ENCODE data around the gene MEX3D. TPM values are rescaled to one million over a fixed set of nuclear protein-coding genes. Genes with fewer than 3 reads are reported as not detected.
A peak's percentile ranks its signal among the peaks of the same experiment; 100 is the strongest.
"Not testable (repeated sequence)": the region's sequence is repeated elsewhere in the genome, so short reads cannot be mapped to it uniquely, and the experiment has no call there.

MEX3D gene
- total RNA-seq, 1 donor from 2014 or later, result 50.3 TPM

DNA sequence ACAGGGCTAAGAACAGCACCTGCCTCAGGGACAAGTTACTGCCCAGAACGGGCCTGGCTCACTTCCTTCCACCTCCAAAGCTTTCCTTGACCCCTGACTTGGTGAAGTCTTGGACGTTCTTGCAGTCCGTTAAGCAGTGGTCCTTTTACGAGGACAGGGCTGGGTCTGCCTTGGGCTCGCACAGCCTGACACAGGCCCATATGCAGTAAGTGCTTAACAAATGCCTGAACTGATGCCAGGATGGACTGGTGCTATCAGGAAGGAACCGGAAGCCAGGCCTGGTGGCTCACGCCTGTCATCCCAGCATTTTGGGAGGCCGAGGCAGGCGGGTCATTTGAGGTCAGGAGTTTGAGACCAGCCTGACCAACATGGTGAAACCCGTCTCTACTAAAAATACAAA lies 46.1 kb downstream of the MEX3D start:
- DNase-seq (ENCODE audit: low spot score), result no peak

GRCh38 chr19:1521636-1522035 lies 46.5 kb downstream of the MEX3D start:
- DNase-seq (ENCODE audit: low spot score), result peak; percentile 59

DNA sequence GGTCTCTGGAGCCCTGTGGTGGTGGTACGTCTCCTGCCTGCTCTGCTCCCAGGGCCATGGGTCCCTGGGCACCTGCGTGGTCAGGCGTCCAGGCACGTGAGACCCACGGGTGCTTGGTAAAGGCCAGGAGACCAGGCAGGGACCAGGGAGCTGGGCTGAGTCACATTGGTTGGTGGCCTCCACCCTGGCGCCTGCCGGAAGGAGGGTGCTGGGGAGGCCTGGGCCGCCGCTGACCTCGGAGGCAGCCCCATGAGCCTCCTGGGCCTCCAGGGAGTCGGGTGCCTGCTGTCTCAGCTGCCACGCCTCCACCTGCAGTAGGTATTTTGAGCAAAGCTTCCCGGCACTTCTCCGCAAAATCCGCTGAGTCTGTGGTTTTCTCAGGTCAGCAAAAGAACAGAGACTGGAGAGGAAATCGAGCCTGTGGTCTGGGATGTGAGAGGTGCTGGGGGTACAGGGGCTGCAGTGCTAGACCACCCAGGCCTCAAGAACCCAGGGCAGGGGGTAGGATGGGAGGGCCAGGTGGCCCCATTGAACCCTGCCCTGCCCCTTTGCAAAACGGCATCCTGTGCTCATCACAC lies 47.8 kb downstream of the MEX3D start:
- DNase-seq (ENCODE audit: low spot score), result no peak

- DNase-seq (ENCODE audit: low spot score), result not testable (repeated sequence)
These were observed 48.3 kb downstream of the MEX3D start for GRCh38 chr19:1519802-1520201.

DNA sequence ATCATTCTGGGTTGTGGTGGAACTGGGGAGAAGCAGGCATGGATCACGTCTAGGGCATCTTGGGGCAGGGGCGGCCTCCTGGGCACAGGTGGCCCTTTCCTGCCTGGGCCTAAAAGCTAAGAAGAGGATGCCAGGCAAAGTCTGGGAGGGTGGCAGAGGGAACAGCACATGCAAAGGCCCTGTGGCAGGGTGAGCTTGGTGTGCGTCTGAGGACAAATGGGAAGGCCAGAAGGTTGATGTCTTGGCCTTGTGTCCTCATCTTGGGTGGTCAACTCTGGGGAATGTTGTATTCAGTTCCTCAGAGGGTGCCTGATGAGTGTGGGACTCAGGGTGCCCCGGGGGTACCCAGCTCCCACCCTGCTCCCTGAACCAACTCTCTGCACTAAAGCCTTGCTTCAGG lies 49.7 kb downstream of the MEX3D start:
- DNase-seq (ENCODE audit: low spot score), result no peak

- no peak for DNase-seq (ENCODE audit: low spot score)
These were observed 51.8 kb downstream of the MEX3D start for GRCh38 chr19:1516395-1516753.

DNA sequence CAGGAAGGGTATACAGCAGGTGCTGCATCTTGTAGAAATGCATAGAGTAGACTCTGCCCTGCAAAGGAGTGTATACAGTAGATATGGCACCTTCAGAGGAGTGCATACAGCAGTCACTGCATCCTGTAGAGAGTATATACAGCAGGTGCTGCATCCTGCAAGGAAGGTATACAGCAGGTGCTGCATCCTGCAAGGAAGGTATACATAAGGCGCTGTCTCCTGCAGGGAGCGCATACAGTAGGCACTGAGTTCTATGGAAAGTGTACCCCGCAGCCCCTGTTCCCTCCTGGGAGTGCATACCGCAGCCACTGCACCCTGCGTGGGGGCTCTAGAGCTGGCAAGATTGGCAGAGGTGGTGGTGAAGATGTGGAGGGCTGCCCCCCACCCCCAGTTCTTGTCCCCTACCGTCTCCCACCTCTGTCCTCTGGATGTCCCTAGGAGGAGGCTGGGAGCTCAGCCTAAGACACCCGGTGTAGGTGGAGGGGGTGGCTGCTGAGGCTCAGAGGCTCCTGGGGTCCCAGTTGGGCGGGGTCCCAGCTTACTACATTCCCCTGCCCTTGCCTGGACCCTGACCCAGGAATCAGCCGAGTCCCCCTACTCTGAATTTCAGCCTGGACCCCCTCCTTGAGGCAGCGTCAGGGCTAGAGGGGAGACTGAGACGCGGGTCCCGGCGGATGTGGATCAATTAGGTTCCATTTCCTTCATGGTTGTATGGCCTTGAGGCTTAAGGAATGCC lies 53.0 kb downstream of the MEX3D start:
- DNase-seq (ENCODE audit: low spot score), result no peak

DNA sequence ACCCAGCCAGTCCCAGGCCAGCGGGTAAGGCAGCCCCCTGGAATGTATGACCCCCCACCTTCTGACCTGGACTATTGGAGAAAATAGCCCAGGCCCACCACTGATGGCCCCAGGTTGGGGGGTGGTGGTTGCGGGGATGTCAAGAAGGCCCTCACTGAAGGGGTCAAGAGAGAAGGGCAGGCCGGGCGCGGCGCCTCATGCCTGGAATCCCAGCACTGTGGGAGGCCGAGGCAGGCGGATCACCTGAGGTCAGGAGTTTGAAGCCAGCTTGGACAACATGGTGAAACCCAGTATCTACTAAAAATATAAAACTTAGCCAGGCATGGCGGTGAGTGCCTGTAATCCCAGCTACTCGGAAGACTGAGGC lies 53.8 kb downstream of the MEX3D start:
- DNase-seq (ENCODE audit: low spot score), result no peak

DNA sequence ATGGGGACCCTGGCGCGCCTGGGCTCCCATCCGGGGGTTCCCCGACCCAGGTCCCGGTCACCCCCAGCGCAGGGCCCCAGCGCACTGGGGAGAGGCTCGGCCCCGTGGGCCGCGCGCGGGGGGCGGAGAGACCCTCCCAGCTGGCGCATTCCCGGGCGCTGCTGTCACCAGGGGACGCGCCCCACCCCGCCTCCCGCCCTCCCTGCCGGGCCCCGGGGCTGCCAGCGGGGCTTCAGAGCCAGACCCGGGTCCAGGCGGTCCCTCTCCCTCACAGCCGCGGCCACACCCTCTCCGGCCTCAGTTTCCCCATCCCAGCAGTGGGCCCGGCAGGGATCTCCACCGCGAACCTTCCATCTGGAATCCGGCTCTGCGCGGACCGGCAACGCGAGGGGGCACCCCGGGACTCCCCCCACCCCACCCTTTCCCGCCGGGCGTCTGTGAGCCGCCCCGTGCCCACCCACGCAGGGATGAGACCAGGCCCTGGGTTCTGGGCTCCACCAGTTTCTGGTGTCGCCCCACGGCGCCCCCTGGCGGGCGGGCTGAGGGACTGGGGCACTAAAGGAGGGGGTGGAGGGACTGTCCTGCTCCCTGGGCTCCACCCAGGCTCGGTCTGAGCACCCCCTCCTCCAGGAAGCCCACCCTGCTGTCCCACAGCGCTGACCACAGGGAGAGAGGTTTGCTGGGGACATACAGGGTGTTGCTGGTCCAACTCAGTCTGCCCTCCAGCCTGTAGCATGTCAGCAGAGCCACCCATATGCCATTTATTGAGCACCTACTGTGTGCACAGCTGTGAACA lies 54.4 kb downstream of the MEX3D start:
- DNase-seq (ENCODE audit: low spot score), result peak; percentile 71

DNA sequence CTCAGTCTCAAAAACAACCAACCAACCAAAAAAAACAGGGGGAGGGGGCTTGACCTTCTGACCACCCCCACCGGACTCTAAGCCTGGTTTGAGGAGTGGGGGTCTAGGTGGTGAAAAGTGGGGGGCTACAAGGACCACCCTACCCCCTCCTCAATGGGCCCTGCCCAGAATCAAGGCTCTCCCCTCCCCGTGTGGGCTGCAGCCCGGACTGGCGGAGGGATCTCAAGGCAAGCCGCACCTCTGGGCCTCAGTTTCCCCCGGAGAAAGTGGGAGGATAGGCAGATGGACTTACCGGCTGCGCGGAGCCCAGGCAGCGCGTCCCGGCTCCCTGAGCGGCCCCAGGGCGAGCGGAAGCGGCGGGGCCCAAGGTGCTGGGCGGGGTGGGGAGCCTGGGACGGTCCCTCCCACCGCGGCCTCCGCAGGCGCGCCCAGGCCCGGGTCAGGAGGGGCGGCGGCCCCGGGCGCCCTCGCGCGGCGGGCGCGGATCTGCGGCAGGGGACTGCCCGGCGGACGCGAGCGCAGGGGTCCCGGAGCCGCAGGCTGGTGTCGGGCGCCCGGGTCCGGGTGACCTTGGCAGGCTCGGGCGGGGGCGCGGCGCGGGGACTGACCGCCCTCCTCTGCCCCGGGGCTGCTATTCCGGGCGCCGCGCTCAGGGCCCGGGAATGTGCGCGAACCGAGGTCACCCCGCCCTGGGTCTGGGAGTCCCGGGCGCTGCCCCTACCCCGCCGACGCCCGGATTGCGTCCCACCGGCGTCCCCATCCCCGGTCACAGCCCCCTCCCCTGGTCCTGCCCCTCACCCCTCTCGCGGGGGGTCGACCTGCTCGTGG lies 55.2 kb downstream of the MEX3D start, which contains the start of gene ADAMTSL5:
ADAMTSL5 (minus strand) TSS at position 349 of the 828 bp plus-strand sequence. CDS start 2,076 bp downstream, outside the sequence.
- peak; percentile 77 for DNase-seq (ENCODE audit: low spot score)

DNA sequence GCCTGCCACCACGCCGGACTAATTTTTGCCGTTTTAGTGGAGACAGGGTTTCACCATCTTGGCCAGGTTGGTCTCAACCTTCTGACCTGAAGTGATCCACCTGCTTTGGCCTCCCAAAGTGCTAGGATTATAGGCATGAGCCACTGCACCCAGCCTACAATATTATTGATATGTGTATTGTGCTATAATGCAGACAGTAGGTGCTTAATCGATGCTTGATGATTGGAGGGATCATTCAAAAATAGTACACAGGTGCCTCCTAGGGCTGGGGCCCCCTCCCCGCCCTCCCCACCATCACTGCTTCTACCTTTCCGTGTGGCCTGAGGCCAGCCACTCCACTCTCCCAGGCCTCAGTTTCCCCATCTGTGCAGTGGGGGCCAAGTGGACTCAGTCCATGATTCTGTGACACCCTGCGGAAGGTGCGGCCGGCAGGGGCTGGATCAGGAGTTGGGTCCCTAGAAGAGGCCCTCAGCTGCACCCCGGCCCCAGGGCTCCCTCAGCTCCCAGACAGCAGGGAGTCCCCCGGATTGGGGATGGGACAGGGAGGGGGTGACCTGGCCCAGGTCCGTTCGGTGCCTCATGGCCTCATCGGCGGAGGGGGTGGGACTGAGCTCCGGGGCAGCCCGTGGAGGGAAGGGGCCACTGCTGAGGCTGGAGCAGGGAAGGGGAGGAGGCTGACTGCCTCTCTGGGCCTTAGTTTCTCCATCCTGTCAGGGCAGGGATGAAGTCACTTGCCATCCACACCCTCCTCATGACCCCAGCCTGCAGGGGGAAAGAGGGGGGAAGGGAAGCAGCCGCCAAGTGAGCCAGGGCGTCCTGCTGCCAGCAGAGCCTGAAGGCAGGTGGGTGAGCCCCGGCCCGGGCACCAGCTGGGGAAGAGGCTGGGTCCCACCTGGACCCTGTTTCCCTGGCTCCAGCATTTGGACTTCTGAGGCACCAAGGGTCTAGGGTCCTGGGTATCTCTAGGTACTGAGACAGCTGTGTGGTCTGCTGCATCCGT lies 56.5 kb downstream of the MEX3D start:
- no peak for DNase-seq (ENCODE audit: low spot score)

DNA sequence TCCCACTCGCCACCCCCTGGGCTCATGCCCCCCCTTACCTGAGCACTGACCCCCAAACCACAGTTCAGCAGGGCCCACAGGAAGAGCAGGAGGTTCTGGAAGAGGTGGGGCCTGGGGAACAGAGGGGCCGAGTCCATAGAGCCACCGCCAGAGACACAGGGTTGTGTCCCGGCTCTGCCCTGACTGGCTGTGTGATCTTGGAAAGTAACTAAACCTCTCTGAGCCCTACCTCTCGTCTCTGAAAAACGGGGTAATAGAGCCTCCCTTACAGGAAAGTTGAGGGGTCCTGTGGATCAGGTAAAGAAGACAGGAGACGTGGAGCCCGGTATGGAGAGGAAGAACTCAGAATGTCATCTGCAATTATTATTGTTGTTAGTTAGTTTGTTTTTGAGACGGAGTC lies 57.3 kb downstream of the MEX3D start:
- DNase-seq (ENCODE audit: low spot score), result no peak

DNA sequence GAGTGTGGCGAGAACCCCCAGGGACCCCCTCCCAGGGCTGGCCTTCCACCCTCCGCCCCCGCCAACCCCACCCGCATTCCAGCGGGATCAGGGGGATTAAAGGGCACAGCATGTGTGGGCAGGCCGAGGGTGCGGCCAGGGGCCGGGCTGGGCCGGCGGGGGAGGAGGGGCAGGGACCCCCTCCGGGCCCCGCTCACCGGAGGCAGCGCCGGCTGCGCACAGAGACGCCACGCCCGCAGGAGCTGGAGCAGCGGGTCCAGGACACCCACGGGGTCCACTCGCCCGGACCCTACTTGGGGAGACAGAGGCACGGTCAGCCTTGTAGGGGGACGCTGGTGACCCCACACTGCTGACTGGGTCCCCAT lies 57.7 kb downstream of the MEX3D start:
- no peak for DNase-seq (ENCODE audit: low spot score)

DNA sequence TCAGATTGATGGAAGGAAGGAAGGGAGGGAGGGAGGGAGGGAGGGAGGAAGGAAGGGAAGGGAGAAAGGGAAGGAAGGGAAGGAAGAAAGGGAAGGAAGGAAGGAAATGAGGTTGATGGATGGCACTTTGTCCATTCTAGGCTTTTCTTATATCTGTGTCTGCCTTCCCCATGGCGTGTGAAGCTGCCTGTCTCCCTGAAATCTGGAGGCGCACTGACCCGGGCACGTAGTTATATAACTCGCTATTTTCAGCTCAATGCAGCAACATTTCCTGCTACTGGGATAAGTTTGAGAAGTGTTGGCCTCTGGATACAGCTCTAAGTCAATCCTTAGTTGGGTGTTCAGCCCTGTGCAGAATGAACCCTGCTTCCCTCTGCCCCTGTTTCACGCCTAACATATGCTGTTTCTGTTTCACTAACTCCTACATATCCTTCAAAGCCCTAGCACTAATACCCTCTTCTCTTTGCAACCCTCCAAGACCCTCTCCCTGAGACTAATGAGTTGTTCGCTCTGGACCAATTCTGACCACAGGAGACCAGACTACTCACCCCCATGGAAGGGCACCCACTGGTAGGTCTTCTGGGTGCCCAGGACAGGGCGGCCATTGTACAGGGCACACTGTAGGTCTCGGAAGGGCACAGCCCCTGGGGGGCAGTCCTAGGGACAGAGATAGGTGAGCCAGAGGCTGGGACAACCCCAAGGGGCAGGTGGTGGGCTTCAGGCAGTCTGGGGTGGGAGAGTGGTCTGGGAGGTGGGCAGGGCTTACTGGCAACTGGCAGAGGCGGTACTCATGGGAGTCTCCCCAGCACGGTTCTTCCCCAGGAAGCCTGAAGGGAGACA lies 58.3 kb downstream of the MEX3D start:
- DNase-seq (ENCODE audit: low spot score), result no peak

- no peak for DNase-seq (ENCODE audit: low spot score)
These were observed 59.6 kb downstream of the MEX3D start for GRCh38 chr19:1508507-1508856.

- peak; percentile 96 for DNase-seq (ENCODE audit: low spot score)
These were observed 60.2 kb downstream of the MEX3D start for GRCh38 chr19:1507763-1508506.

DNA sequence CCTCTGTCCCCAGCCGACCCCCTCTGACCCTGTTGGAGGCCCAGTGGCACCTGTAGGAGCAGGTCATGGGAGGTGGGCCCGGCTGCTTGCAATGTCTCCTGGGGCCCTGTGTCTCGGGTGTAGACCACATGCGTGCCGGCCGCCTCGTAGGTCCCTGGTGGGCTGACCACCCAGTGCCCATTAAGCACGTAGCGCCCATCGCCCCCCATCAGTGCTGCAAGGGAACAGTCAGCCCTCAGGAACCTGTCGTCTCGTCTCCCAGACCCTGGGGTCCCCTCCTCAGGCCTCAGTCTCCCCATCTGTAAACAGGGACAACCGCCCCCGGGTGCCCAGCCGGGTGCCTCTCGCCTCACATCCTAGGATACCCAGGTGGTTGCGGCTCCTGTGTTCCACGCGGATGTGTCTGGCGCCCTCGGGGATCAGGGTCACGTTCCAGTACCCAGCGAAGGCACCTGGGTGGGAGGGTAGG lies 60.9 kb downstream of the MEX3D start:
- no peak for DNase-seq (ENCODE audit: low spot score)

DNA sequence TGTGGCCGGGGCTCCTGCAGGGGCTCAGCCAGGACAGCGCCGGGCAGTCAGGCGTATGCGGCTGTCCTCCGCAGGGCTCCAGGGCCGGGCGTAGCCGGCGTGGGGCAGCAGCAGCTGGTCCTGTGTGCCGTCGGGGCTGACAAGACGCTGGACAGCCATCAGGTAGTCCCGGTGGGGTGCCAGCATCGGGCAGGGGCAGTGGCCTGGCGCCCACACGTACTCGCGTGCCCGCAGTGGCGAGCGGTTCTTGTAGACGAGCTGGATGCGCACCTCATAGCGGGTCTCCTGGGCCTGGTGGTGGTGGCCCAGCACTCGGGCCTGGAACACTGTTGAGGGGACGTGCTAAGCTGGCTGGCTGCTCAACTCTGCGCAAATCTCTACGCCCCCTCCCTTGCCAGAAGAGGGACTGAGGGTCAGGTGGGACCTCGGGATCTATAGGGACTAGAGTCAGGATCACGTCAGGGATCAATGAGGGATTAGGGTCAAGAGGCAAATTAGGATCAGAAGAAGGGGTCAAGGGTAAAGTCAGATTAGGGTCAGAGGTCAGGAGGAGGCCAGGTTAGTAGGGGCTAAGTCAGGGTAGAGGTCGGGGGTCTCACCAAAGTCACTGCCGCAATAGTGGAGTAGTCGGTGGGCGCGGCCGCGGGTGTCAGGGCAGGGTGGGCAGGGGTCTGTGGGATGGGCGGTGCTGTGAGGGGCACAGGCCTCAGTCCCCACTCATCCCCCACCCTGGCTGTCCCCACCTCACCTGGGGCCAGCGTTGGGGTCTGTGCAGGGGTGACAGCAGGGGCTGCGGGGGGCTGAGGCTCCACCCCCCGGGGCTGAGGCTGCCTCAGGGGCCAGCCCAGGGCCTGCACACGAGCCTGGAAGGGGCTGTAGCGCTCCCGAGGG lies 61.9 kb downstream of the MEX3D start:
- DNase-seq (ENCODE audit: low spot score), result no peak
